ENCODE results near the gene NDUFB4. TPM values are rescaled to one million over a fixed set of nuclear protein-coding genes. Genes with fewer than 3 reads are reported as not detected.

Gene NDUFB4
- total RNA-seq, 1 experiment from 2014 or later, result 174 TPM

DNA sequence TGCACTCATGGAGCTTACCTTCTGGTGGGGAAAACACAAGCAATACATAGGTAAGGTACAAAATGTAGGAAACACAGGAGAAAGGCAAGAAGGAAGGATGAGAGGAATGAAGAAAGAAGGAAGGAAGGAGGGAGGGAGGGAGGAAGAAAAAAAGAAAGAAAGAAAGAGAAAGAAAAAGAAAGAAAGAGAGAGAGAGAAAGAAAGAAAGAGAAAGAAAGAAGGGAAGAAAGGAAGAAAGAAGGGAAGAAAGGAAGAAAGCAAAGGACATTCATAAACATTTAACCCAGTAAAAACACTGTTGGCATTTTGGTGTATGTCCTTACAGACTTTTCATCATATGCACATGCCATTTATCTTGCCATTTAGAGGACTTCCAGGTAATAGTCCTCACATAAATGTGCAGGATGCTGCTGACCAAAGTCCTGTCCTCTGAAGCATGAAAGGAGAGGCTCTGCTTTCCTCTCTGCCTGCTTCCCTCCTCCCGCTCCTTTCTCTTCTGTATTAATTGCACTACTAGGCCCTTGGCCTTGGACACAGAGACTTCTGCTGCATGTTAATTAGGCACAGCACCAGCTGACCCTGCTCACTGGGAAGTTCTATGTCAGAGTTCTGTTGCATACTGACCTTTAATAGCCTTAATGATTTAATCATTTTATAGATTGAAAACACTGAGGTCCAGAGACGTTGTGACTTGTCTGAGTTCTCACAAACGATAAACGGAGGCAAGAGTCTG lies 29.7 kb upstream of the NDUFB4 start:
- H3K9me3 Mint-ChIP-seq, result peaks cover 13% of the 10 kb centered on the region
- H3K4me1 Mint-ChIP-seq, result peaks cover 47% of the 10 kb centered on the region
- POLR2A ChIA-PET, result interaction anchor here (0.7 kb wide), 1 partner anchor 31 kb away, joined by 4 read pairs; no protein-coding TSS in a partner anchor
- TF ChIP-seq, protein P1, sequence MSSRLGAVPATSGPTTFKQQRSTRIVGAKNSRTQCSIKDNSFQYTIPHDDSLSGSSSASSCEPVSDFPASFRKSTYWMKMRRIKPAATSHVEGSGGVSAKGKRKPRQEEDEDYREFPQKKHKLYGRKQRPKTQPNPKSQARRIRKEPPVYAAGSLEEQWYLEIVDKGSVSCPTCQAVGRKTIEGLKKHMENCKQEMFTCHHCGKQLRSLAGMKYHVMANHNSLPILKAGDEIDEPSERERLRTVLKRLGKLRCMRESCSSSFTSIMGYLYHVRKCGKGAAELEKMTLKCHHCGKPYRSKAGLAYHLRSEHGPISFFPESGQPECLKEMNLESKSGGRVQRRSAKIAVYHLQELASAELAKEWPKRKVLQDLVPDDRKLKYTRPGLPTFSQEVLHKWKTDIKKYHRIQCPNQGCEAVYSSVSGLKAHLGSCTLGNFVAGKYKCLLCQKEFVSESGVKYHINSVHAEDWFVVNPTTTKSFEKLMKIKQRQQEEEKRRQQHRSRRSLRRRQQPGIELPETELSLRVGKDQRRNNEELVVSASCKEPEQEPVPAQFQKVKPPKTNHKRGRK (CRISPR knock-in tag; IDR thresholded peaks at IDR 0.05; ENCODE audit: borderline replicate concordance), result peak; percentile 91; the same call in 1 of the 2 replicates
- TF ChIP-seq PRRX2 (CRISPR knock-in tag; IDR thresholded peaks at IDR 0.05), result no peak
- no peaks in the 10 kb centered on the region; the same call in 1 of the 2 replicates for H3K27me3 Mint-ChIP-seq (ENCODE audit: low read depth)
- ATAC-seq (no peak), DNase-seq (ENCODE audit: low spot score) (no peak)
- H3K27ac Mint-ChIP-seq, result no peak overlapping the region
- CTCF ChIA-PET, result interaction anchor here (1.5 to 3.7 kb wide), 7 partner anchors 8 to 279 kb away, joined by 4 to 50 read pairs (median 18); partner anchors contain the start of gene NDUFB4
- H3K4me3 Mint-ChIP-seq, result no peak overlapping the region
- H3K36me3 Mint-ChIP-seq, result peaks cover 2% of the 10 kb centered on the region; the same call in 1 of the 2 replicates

DNA sequence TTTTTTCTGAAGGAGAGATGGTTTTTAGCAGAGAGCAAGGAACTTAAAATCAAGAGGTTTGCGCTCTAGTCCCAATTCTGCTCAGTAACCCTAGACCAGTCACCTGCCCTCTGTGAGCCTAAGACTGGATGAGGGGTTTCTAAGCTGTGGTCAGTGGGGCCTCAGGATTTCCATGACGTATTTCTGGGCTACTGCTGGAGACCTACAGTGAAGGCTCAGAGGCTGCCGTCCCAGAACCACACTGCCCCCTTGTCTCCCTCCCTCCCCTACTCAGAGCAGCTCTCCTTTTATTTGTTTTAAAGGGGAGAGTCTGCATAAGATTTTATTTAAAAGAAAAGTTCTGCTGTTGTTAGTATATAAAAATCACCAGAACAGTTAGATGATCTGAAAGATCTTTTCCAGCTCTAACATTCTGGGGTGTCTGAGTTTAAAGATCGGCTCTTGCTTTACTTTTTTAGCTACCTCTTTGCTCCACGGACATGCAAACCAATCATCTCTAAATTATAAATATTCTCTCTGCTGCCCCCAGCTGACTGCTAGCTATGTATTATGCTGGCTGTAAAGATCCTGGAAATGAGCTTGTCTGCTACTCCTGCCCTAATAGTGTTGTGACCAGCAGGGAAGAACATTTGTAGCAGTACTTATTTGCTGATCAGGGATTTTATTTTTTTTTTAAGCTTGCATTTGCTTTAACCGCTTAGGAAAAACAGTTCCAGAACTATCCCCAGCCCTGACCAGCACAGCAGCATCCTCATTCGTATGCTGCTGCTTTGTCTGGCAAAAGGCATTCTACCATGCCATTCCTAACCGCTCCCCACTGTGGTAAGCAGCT lies 28.6 kb upstream of the NDUFB4 start:
- POLR2A ChIA-PET, result interaction anchor here (0.6 to 1.2 kb wide), 3 partner anchors 28 to 1632 kb away, joined by 3 to 4 read pairs (median 3); partner anchors contain the start of gene NDUFB4

More for the DNA sequence above, 28.6 kb upstream of the NDUFB4 start:
- H3K27ac Mint-ChIP-seq, result peak overlapping the region; percentile 92
- DNase-seq (ENCODE audit: low spot score) (peak; percentile 24), ATAC-seq (peak; percentile 85)
- H3K36me3 Mint-ChIP-seq, result peaks cover 11% of the 10 kb centered on the region
- H3K9me3 Mint-ChIP-seq, result peaks cover 21% of the 10 kb centered on the region
- TF ChIP-seq, protein P2, sequence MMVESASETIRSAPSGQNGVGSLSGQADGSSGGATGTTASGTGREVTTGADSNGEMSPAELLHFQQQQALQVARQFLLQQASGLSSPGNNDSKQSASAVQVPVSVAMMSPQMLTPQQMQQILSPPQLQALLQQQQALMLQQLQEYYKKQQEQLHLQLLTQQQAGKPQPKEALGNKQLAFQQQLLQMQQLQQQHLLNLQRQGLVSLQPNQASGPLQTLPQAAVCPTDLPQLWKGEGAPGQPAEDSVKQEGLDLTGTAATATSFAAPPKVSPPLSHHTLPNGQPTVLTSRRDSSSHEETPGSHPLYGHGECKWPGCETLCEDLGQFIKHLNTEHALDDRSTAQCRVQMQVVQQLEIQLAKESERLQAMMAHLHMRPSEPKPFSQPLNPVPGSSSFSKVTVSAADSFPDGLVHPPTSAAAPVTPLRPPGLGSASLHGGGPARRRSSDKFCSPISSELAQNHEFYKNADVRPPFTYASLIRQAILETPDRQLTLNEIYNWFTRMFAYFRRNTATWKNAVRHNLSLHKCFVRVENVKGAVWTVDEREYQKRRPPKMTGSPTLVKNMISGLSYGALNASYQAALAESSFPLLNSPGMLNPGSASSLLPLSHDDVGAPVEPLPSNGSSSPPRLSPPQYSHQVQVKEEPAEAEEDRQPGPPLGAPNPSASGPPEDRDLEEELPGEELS (CRISPR knock-in tag; IDR thresholded peaks at IDR 0.05), result no peak
- TF ChIP-seq, protein P3, sequence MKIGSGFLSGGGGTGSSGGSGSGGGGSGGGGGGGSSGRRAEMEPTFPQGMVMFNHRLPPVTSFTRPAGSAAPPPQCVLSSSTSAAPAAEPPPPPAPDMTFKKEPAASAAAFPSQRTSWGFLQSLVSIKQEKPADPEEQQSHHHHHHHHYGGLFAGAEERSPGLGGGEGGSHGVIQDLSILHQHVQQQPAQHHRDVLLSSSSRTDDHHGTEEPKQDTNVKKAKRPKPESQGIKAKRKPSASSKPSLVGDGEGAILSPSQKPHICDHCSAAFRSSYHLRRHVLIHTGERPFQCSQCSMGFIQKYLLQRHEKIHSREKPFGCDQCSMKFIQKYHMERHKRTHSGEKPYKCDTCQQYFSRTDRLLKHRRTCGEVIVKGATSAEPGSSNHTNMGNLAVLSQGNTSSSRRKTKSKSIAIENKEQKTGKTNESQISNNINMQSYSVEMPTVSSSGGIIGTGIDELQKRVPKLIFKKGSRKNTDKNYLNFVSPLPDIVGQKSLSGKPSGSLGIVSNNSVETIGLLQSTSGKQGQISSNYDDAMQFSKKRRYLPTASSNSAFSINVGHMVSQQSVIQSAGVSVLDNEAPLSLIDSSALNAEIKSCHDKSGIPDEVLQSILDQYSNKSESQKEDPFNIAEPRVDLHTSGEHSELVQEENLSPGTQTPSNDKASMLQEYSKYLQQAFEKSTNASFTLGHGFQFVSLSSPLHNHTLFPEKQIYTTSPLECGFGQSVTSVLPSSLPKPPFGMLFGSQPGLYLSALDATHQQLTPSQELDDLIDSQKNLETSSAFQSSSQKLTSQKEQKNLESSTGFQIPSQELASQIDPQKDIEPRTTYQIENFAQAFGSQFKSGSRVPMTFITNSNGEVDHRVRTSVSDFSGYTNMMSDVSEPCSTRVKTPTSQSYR (CRISPR knock-in tag; IDR thresholded peaks at IDR 0.05), result no peak
- TF ChIP-seq IRF2 (CRISPR knock-in tag; IDR thresholded peaks at IDR 0.05; ENCODE audit: borderline replicate concordance, low read depth) (no peak), MXD4 (CRISPR knock-in tag; IDR thresholded peaks at IDR 0.05; ENCODE audit: borderline replicate concordance) (no peak), ELF4 (CRISPR knock-in tag; IDR thresholded peaks at IDR 0.05; ENCODE audit: low read depth) (no peak), CREB1 (CRISPR knock-in tag; IDR thresholded peaks at IDR 0.05) (no peak), TCF7 (CRISPR knock-in tag; IDR thresholded peaks at IDR 0.05; ENCODE audit: low read depth) (no peak), ZNF396 (CRISPR knock-in tag; IDR thresholded peaks at IDR 0.05; ENCODE audit: borderline replicate concordance) (no peak), ZNF121 (CRISPR knock-in tag; IDR thresholded peaks at IDR 0.05) (no peak)
- TF ChIP-seq, protein P4, sequence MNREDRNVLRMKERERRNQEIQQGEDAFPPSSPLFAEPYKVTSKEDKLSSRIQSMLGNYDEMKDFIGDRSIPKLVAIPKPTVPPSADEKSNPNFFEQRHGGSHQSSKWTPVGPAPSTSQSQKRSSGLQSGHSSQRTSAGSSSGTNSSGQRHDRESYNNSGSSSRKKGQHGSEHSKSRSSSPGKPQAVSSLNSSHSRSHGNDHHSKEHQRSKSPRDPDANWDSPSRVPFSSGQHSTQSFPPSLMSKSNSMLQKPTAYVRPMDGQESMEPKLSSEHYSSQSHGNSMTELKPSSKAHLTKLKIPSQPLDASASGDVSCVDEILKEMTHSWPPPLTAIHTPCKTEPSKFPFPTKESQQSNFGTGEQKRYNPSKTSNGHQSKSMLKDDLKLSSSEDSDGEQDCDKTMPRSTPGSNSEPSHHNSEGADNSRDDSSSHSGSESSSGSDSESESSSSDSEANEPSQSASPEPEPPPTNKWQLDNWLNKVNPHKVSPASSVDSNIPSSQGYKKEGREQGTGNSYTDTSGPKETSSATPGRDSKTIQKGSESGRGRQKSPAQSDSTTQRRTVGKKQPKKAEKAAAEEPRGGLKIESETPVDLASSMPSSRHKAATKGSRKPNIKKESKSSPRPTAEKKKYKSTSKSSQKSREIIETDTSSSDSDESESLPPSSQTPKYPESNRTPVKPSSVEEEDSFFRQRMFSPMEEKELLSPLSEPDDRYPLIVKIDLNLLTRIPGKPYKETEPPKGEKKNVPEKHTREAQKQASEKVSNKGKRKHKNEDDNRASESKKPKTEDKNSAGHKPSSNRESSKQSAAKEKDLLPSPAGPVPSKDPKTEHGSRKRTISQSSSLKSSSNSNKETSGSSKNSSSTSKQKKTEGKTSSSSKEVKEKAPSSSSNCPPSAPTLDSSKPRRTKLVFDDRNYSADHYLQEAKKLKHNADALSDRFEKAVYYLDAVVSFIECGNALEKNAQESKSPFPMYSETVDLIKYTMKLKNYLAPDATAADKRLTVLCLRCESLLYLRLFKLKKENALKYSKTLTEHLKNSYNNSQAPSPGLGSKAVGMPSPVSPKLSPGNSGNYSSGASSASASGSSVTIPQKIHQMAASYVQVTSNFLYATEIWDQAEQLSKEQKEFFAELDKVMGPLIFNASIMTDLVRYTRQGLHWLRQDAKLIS (CRISPR knock-in tag; IDR thresholded peaks at IDR 0.05; ENCODE audit: borderline replicate concordance), result no peak
- TF ChIP-seq, protein P5, sequence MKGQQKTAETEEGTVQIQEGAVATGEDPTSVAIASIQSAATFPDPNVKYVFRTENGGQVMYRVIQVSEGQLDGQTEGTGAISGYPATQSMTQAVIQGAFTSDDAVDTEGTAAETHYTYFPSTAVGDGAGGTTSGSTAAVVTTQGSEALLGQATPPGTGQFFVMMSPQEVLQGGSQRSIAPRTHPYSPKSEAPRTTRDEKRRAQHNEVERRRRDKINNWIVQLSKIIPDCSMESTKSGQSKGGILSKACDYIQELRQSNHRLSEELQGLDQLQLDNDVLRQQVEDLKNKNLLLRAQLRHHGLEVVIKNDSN (CRISPR knock-in tag; IDR thresholded peaks at IDR 0.05), result no peak
- H3K27me3 Mint-ChIP-seq (ENCODE audit: low read depth), result peaks cover 3% of the 10 kb centered on the region; the same call in 1 of the 2 replicates
- H3K4me3 Mint-ChIP-seq, result peak overlapping the region; percentile 47
- CTCF ChIA-PET, result interaction anchor here (0.6 to 3.7 kb wide), 29 partner anchors 9 to 665 kb away, joined by 3 to 50 read pairs (median 5); partner anchors contain the start of genes GTF2E1, NDUFB4, RABL3 and STXBP5L
- H3K4me1 Mint-ChIP-seq, result peaks cover 40% of the 10 kb centered on the region
